SK-N-SH (cell line): ENCODE measurements around the gene INTS6. TPM values are rescaled to one million over a fixed set of nuclear protein-coding genes. Genes with fewer than 3 reads are reported as not detected.

Experiments used
- CTCF ChIA-PET: fragments of 300-600, 350-600 bp; formaldehyde crosslinking; extraction: SDS; loops from one replicate; lab custom pipeline; 2021; lab: Yijun Ruan, JAX
- POLR2A ChIA-PET: fragments of 350-600 bp; sonication (Branson Sonifier 250); formaldehyde crosslinking; extraction: SDS; loops from one replicate; lab custom pipeline; 2020; ENCODE audit warnings: antibody characterized with exemption, inconsistent platforms; lab: Yijun Ruan, JAX
- DNase-seq: peaks from one replicate; pipeline ENCODE4 v3.0.0; 2012
- H2AFZ ChIP-seq: fragments of 200-600 bp; sonication (generic); 2 replicates; pipeline ENCODE4 v1.8.1; 2016; ENCODE audit warnings: antibody characterized with exemption, mild to moderate bottlenecking, low read depth
- H3F3A ChIP-seq: fragments of 200-600 bp; sonication (generic); replicated peaks from 2 replicates; pipeline ENCODE3; 2016; ENCODE audit warnings: antibody characterized with exemption, mild to moderate bottlenecking; ENCODE audit not compliant: insufficient read depth
- H3K27ac ChIP-seq, 2 experiments: fragments of 200-500 bp in 1 of 2; fragments of 200-600 bp in 1 of 2; sonication (Bioruptor generic) in 1 of 2; sonication (generic), shearing (Covaris generic) in 1 of 2; 2 replicates each; pipeline versions ENCODE4 v1.5.1 to v1.6.1; 2014 to 2016; ENCODE audit warnings: low read depth in 2 of 2, inconsistent platforms in 1 of 2, low read length in 1 of 2, mild to moderate bottlenecking in 1 of 2, mixed read lengths in 1 of 2
- H3K27me3 ChIP-seq: fragments of 200-600 bp; sonication (generic), shearing (Covaris generic); 2 replicates; pipeline ENCODE4 v1.6.1; 2016; ENCODE audit warnings: mixed run types; ENCODE audit not compliant: insufficient read depth
- H3K36me3 ChIP-seq, 2 experiments: fragments of 200-500 bp in 1 of 2; fragments of 200-600 bp in 1 of 2; sonication (Bioruptor generic) in 1 of 2; sonication (generic) in 1 of 2; replicated peaks in 1 of 2; 2 replicates each; pipeline versions ENCODE3 to v1.5.1; 2014 to 2016; ENCODE audit warnings: low read length in 1 of 2, mild to moderate bottlenecking in 1 of 2; ENCODE audit not compliant: insufficient read depth in 2 of 2, control insufficient read depth in 1 of 2
- H3K4me1 ChIP-seq, 2 experiments: fragments of 200-500 bp in 1 of 2; fragments of 200-600 bp in 1 of 2; sonication (Bioruptor generic) in 1 of 2; sonication (generic), shearing (Covaris generic) in 1 of 2; 2 replicates each; pipeline versions ENCODE4 v1.5.1 to v1.6.1; 2014 to 2016; ENCODE audit warnings: low read depth in 1 of 2, low read length in 1 of 2, mixed run types in 1 of 2; ENCODE audit not compliant: insufficient read depth in 2 of 2, control insufficient read depth in 1 of 2
- H3K4me2 ChIP-seq: fragments of 200-600 bp; sonication (generic), shearing (Covaris generic); 2 replicates; pipeline ENCODE4 v1.6.1; 2017; ENCODE audit warnings: mixed run types
- H3K4me3 ChIP-seq, 2 experiments: fragments of 200-500 bp in 1 of 2; fragments of 200-600 bp in 1 of 2; sonication (Bioruptor generic) in 1 of 2; sonication (generic), shearing (Covaris generic) in 1 of 2; 2 replicates each; pipeline versions ENCODE4 v1.5.1 to v1.8.1; 2014 to 2016; ENCODE audit warnings: low read depth in 2 of 2, inconsistent platforms in 1 of 2, low read length in 1 of 2, mild to moderate bottlenecking in 1 of 2, mixed read lengths in 1 of 2, moderate library complexity in 1 of 2
- H3K79me2 ChIP-seq: fragments of 200-600 bp; sonication (generic); 2 replicates; pipeline ENCODE4 v1.8.1; 2017; ENCODE audit warnings: mild to moderate bottlenecking; ENCODE audit not compliant: insufficient read depth
- H3K9ac ChIP-seq: fragments of 200-600 bp; sonication (generic); 2 replicates; pipeline ENCODE4 v1.6.1; 2017; ENCODE audit warnings: mixed run types
- H3K9me2 ChIP-seq: fragments of 200-600 bp; sonication (generic); 2 replicates; pipeline ENCODE4 v1.6.1; 2017; ENCODE audit warnings: mixed run types
- H3K9me3 ChIP-seq: fragments of 200-600 bp; sonication (generic); 2 replicates; pipeline ENCODE4 v1.6.1; 2017; ENCODE audit warnings: mixed run types, mild to moderate bottlenecking, moderate library complexity
- H4K20me1 ChIP-seq: fragments of 200-600 bp; sonication (generic); 2 replicates; pipeline ENCODE4 v1.6.1; 2017; ENCODE audit warnings: mild to moderate bottlenecking, mixed run types; ENCODE audit not compliant: insufficient read depth
- CHD2 ChIP-seq: fragments of 150-350 bp; IDR thresholded peaks from 2 replicates; pipeline ENCODE4 v1.6.1; 2018; ENCODE audit warnings: low read length; ENCODE audit not compliant: partially characterized antibody
- ELF1 ChIP-seq: IDR thresholded peaks from 2 replicates; pipeline ENCODE4 v1.4.0; 2012
- EZH2phosphoT487 ChIP-seq: fragments of 200-600 bp; sonication (generic); IDR thresholded peaks from 2 replicates; pipeline ENCODE4 v1.6.1; 2017; ENCODE audit warnings: low read depth, mixed run types, mild to moderate bottlenecking, antibody characterized with exemption, moderate library complexity, borderline replicate concordance
- FOSL2 ChIP-seq: IDR thresholded peaks from 2 replicates; pipeline ENCODE4 v1.4.0; 2012; ENCODE audit warnings: low read depth, mild to moderate bottlenecking, moderate library complexity, borderline replicate concordance
- GABPA ChIP-seq: IDR thresholded peaks from 2 replicates; pipeline ENCODE4 v1.4.0; 2012; ENCODE audit warnings: low read depth, mild to moderate bottlenecking
- GATA2 ChIP-seq: sonication (generic); formaldehyde crosslinking; IDR thresholded peaks from 2 replicates; pipeline ENCODE4 v1.5.0; 2020; ENCODE audit warnings: mild to moderate bottlenecking, missing genetic modification reagents
- IRF3 ChIP-seq: fragments of 150-350 bp; IDR thresholded peaks from 2 replicates; pipeline ENCODE4 v1.6.1; 2016; ENCODE audit warnings: mild to moderate bottlenecking, low read depth, low read length
- MXI1 ChIP-seq: IDR thresholded peaks from 2 replicates; pipeline ENCODE4 v1.6.1; 2012; ENCODE audit warnings: mild to moderate bottlenecking, low read depth, low read length, improper control_type of control experiment
- POLR2AphosphoS5 ChIP-seq: IDR thresholded peaks from 2 replicates; pipeline ENCODE4 v1.6.1; 2012; ENCODE audit warnings: low read depth, low read length
- RAD21 ChIP-seq: IDR thresholded peaks from 2 replicates; pipeline ENCODE4 v1.6.1; 2012; ENCODE audit warnings: mild to moderate bottlenecking, low read length
- RFX5 ChIP-seq: IDR thresholded peaks from 2 replicates; pipeline ENCODE4 v1.6.1; 2012; ENCODE audit warnings: mild to moderate bottlenecking, improper control_type of control experiment, low read length
- RXRA ChIP-seq: IDR thresholded peaks from 2 replicates; pipeline ENCODE4 v1.4.0; 2012; ENCODE audit warnings: low read depth, mild to moderate bottlenecking, borderline replicate concordance
- ZBTB33 ChIP-seq: IDR thresholded peaks from 2 replicates; pipeline ENCODE4 v1.4.0; 2012; ENCODE audit warnings: low read depth, borderline replicate concordance
- polyA plus RNA-seq, 3 experiments: library from polyadenylated mRNA; depleted of rRNA; stranded (reverse); fragments of >200 nt; gene quantifications; 2 replicates each; pipeline ENCODE4 v1.2.3, GENCODE V29; 2012
- TF ChIP-seq, protein P1 (sequence below): IDR thresholded peaks from 2 replicates; pipeline ENCODE4 v1.6.1; 2012; ENCODE audit warnings: mild to moderate bottlenecking, low read depth, low read length, moderate library complexity
- TF ChIP-seq, protein P2 (sequence below): IDR thresholded peaks from 2 replicates; pipeline ENCODE4; 2012
- TF ChIP-seq, protein P3 (sequence below): fragments of 200-600 bp; sonication (generic); IDR thresholded peaks from 2 replicates; pipeline ENCODE4 v1.6.1; 2017; ENCODE audit warnings: antibody characterized with exemption, mild to moderate bottlenecking, moderate library complexity
- TF ChIP-seq, protein P4 (sequence below): IDR thresholded peaks from 2 replicates; pipeline ENCODE4 v1.4.0; 2012; ENCODE audit warnings: low read depth, borderline replicate concordance

The INTS6 gene
- polyA plus RNA-seq, 1 of the 3 experiments (the other 2 are of a cell fraction), result 7.7 TPM

- H3K4me1 ChIP-seq, result no peaks in the 10 kb centered on the region; a peak in 2 of 4 replicates
- no peak overlapping the region for H3K4me2 ChIP-seq
- H3K9me3 ChIP-seq, result no peaks in the 10 kb centered on the region
- peaks cover 6% of the 10 kb centered on the region; the same call in 1 of the 2 replicates for H4K20me1 ChIP-seq
- H3K27ac ChIP-seq, result no peak overlapping the region
- no peaks in the 10 kb centered on the region for H3K9me2 ChIP-seq
- H3K79me2 ChIP-seq, result peaks cover 44% of the 10 kb centered on the region
- no peaks in the 10 kb centered on the region for H3K27me3 ChIP-seq
- TF ChIP-seq ELF1 (no peak), GATA2 (CRISPR knock-in tag) (no peak), RXRA (no peak), ZBTB33 (no peak), EZH2phosphoT487 (no peak), FOSL2 (no peak), IRF3 (no peak), RFX5 (no peak), CHD2 (no peak), GABPA (no peak), POLR2AphosphoS5 (no peak), MXI1 (no peak), RAD21 (no peak)
- TF ChIP-seq, protein P1, sequence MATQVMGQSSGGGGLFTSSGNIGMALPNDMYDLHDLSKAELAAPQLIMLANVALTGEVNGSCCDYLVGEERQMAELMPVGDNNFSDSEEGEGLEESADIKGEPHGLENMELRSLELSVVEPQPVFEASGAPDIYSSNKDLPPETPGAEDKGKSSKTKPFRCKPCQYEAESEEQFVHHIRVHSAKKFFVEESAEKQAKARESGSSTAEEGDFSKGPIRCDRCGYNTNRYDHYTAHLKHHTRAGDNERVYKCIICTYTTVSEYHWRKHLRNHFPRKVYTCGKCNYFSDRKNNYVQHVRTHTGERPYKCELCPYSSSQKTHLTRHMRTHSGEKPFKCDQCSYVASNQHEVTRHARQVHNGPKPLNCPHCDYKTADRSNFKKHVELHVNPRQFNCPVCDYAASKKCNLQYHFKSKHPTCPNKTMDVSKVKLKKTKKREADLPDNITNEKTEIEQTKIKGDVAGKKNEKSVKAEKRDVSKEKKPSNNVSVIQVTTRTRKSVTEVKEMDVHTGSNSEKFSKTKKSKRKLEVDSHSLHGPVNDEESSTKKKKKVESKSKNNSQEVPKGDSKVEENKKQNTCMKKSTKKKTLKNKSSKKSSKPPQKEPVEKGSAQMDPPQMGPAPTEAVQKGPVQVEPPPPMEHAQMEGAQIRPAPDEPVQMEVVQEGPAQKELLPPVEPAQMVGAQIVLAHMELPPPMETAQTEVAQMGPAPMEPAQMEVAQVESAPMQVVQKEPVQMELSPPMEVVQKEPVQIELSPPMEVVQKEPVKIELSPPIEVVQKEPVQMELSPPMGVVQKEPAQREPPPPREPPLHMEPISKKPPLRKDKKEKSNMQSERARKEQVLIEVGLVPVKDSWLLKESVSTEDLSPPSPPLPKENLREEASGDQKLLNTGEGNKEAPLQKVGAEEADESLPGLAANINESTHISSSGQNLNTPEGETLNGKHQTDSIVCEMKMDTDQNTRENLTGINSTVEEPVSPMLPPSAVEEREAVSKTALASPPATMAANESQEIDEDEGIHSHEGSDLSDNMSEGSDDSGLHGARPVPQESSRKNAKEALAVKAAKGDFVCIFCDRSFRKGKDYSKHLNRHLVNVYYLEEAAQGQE, result no peak
- TF ChIP-seq, protein P2, sequence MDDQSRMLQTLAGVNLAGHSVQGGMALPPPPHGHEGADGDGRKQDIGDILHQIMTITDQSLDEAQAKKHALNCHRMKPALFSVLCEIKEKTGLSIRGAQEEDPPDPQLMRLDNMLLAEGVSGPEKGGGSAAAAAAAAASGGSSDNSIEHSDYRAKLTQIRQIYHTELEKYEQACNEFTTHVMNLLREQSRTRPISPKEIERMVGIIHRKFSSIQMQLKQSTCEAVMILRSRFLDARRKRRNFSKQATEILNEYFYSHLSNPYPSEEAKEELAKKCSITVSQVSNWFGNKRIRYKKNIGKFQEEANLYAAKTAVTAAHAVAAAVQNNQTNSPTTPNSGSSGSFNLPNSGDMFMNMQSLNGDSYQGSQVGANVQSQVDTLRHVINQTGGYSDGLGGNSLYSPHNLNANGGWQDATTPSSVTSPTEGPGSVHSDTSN, result no peak
- TF ChIP-seq, protein P3, sequence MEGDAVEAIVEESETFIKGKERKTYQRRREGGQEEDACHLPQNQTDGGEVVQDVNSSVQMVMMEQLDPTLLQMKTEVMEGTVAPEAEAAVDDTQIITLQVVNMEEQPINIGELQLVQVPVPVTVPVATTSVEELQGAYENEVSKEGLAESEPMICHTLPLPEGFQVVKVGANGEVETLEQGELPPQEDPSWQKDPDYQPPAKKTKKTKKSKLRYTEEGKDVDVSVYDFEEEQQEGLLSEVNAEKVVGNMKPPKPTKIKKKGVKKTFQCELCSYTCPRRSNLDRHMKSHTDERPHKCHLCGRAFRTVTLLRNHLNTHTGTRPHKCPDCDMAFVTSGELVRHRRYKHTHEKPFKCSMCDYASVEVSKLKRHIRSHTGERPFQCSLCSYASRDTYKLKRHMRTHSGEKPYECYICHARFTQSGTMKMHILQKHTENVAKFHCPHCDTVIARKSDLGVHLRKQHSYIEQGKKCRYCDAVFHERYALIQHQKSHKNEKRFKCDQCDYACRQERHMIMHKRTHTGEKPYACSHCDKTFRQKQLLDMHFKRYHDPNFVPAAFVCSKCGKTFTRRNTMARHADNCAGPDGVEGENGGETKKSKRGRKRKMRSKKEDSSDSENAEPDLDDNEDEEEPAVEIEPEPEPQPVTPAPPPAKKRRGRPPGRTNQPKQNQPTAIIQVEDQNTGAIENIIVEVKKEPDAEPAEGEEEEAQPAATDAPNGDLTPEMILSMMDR, result no peak
- TF ChIP-seq, protein P4, sequence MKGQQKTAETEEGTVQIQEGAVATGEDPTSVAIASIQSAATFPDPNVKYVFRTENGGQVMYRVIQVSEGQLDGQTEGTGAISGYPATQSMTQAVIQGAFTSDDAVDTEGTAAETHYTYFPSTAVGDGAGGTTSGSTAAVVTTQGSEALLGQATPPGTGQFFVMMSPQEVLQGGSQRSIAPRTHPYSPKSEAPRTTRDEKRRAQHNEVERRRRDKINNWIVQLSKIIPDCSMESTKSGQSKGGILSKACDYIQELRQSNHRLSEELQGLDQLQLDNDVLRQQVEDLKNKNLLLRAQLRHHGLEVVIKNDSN, result no peak
- TF ChIP-seq, all 33 proteins: peak for 0
- no peak for DNase-seq
- Histone ChIP-seq H2AFZ (no peak overlapping the region), H3K9ac (no peak overlapping the region), H3K4me3 (no peak overlapping the region), H3F3A (no peaks in the 10 kb centered on the region), H3K36me3 (peaks cover 10 to 49% of the 10 kb centered on the region in 2 experiments)
- CTCF ChIA-PET, result interaction anchor here (1.1 kb wide), 1 partner anchor 18 kb away, joined by 5 read pairs; no protein-coding TSS in a partner anchor
- POLR2A ChIA-PET, result no interaction called here
These were observed 25.9 kb downstream of the INTS6 start for GRCh38 chr13:51426982-51427381.
